Breast epithelium (tissue), 3 donors: Measurements from ENCODE around the gene DDR2.

ENCODE experiments used
- POLR2A ChIP-seq: fragments of 450-650 bp; IDR thresholded peaks from one replicate; pipeline ENCODE4 v1.6.1; 2016; ENCODE audit warnings: antibody characterized with exemption, mild to moderate bottlenecking, moderate library complexity
- POLR2AphosphoS5 ChIP-seq, 3 donors: sonication (generic); formaldehyde crosslinking; IDR thresholded peaks; one replicate each; pipeline ENCODE4 v1.6.1; 2017; ENCODE audit warnings: antibody characterized with exemption in 3 of 3
- TF ChIP-seq, protein P1 (sequence below), 3 donors: fragments of 450-650 bp; IDR thresholded peaks; one replicate each; pipeline ENCODE4 v1.5.1; 2016 to 2017; ENCODE audit warnings: antibody characterized with exemption in 3 of 3, mild to moderate bottlenecking in 3 of 3, moderate library complexity in 3 of 3

DNA sequence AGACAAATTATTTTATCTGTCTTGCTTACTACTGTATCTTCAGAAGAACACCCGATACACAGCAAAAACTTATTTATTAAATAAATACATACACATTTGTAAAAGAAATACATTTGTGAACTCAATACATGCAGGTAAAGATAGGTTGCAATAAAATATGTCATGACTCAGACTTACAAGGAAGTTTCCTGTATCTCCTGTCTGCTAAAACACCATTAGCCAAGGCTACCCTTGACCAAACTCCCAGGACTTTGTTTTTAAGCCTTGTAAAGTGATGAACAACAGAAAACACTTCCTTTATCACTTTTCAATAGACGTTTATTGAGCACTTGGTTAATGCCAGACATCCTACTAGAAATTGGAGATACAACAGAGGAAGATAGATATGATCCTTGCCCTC lies 101.8 kb downstream of the DDR2 start:
- TF ChIP-seq, protein P1, sequence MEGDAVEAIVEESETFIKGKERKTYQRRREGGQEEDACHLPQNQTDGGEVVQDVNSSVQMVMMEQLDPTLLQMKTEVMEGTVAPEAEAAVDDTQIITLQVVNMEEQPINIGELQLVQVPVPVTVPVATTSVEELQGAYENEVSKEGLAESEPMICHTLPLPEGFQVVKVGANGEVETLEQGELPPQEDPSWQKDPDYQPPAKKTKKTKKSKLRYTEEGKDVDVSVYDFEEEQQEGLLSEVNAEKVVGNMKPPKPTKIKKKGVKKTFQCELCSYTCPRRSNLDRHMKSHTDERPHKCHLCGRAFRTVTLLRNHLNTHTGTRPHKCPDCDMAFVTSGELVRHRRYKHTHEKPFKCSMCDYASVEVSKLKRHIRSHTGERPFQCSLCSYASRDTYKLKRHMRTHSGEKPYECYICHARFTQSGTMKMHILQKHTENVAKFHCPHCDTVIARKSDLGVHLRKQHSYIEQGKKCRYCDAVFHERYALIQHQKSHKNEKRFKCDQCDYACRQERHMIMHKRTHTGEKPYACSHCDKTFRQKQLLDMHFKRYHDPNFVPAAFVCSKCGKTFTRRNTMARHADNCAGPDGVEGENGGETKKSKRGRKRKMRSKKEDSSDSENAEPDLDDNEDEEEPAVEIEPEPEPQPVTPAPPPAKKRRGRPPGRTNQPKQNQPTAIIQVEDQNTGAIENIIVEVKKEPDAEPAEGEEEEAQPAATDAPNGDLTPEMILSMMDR (IDR thresholded peaks at IDR 0.05), result no peak
- TF ChIP-seq POLR2A, result no peak
- TF ChIP-seq POLR2AphosphoS5 (IDR thresholded peaks at IDR 0.05), result no peak
